IPS-15b (cell line): ENCODE data around the gene RNF112.
"Not testable (repeated sequence)": the region's sequence is repeated elsewhere in the genome, so short reads cannot be mapped to it uniquely, and the experiment has no call there.

Experiments used
- H3K27me3 ChIP-seq: one replicate; pipeline ENCODE4 v1.6.1; 2013; ENCODE audit warnings: low read length; ENCODE audit not compliant: control insufficient read depth, insufficient read depth
- H3K36me3 ChIP-seq: one replicate; pipeline ENCODE4 v1.6.1; 2013; ENCODE audit warnings: low read length; ENCODE audit not compliant: control insufficient read depth, insufficient read depth
- H3K4me1 ChIP-seq: one replicate; pipeline ENCODE4 v1.6.1; 2013; ENCODE audit warnings: mild to moderate bottlenecking, low read length; ENCODE audit not compliant: control insufficient read depth, insufficient read depth
- H3K4me3 ChIP-seq: one replicate; pipeline ENCODE4 v1.5.1; 2013; ENCODE audit warnings: low read depth, low read length
- H3K9ac ChIP-seq: one replicate; pipeline ENCODE4 v1.6.1; 2013; ENCODE audit warnings: low read depth, mild to moderate bottlenecking, low read length
- H3K9me3 ChIP-seq: one replicate; pipeline ENCODE4 v1.6.1; 2013; ENCODE audit warnings: mild to moderate bottlenecking, low read length; ENCODE audit not compliant: control insufficient read depth, insufficient read depth

Gene RNF112

DNA sequence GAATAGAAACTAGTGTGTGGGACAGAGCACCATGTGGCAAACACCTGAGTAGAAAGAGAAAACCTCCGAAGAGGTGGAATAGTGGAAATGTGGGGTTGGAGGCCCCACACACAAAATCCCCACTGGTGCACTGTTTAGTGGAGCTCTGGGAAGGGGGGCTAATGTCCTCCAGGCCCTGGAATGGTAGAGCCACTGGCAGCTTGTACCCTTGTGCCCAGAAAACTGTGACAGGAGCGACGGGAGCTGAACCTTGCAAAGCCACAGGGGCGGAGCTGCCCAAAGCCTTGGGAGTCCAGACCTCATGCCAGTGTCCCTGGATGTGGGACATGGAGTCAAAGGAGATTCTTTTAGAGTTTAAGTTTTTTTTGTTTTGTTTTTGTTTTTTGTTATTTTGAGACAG is 50.6 kb downstream of the RNF112 start:
- H3K36me3 ChIP-seq = no peaks in the 10 kb centered on the region
- no peak overlapping the region for H3K4me3 ChIP-seq
- H3K27me3 ChIP-seq = no peaks in the 10 kb centered on the region
- no peaks in the 10 kb centered on the region for H3K9me3 ChIP-seq
- H3K9ac ChIP-seq = no peak overlapping the region
- H3K4me1 ChIP-seq = peaks cover 46% of the 10 kb centered on the region

DNA sequence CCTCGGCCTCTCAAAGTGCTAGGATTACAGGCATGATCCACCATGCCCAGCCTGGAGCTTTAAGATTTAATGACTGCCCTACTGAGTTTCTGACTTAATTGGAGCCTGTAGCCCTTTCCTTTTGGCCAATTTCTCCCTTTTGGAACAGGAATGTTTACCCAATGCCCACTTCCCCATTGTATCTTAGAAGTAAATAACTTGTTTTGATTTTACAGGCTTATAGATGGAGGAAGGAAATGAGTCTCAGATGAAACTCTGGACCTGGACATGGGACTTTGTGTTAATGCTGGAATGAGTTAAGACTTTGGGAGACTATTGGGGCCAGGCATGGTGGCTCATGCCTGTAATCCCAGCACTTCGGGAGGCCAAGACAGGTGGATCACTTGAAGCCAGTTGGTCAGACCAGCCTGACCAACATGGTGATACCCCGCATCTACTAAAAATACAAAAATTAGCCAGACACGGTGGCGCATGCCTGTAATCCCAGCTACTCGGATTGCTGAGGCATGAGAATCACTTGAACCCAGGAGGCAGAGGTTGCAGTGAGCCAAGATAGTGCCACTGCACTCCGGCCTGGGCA is 51.5 kb downstream of the RNF112 start:
- H3K4me3 ChIP-seq, H3K9ac ChIP-seq, H3K9me3 ChIP-seq, H3K27me3 ChIP-seq, H3K36me3 ChIP-seq: not testable (repeated sequence)
- H3K4me1 ChIP-seq = peaks cover 43% of the 10 kb centered on the region

GRCh38 chr17:19464031-19465026 is 53.3 kb downstream of the RNF112 start:
- Histone ChIP-seq H3K36me3 (no peaks in the 10 kb centered on the region), H3K9ac (no peak overlapping the region), H3K4me1 (peaks cover 30% of the 10 kb centered on the region), H3K9me3 (no peaks in the 10 kb centered on the region), H3K4me3 (no peak overlapping the region), H3K27me3 (no peaks in the 10 kb centered on the region)
